ENCODE data around the gene ZNF2.

DNA sequence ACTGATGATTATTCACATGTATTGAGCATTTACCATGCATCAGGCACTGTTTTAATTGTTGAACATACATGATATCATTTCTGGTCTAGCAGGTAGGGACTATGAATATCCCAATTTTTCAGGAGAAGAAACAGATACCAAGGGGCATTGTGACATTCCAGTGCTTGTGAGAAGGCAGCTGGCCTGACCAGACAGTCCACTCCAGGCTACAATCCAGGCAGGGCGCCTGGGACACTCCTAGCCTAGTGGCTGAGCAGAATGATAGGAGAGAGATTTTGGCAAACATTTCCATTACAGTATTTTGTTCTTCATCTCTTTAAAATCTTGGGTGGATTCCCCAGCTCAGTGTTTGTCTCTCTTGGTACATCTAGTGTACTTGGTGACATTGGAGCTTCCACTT lies 66.6 kb downstream of the ZNF2 start:
- TF ChIP-seq, protein P1, sequence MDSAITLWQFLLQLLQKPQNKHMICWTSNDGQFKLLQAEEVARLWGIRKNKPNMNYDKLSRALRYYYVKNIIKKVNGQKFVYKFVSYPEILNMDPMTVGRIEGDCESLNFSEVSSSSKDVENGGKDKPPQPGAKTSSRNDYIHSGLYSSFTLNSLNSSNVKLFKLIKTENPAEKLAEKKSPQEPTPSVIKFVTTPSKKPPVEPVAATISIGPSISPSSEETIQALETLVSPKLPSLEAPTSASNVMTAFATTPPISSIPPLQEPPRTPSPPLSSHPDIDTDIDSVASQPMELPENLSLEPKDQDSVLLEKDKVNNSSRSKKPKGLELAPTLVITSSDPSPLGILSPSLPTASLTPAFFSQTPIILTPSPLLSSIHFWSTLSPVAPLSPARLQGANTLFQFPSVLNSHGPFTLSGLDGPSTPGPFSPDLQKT (CRISPR knock-in tag; IDR thresholded peaks at IDR 0.05; ENCODE audit: borderline replicate concordance): no peak
- TF ChIP-seq MAZ (IDR thresholded peaks at IDR 0.05; ENCODE audit: borderline replicate concordance, low read depth, low read length): no peak
- TF ChIP-seq MAZ (CRISPR knock-in tag; IDR thresholded peaks at IDR 0.05; ENCODE audit: low read depth): no peak
- TF ChIP-seq, protein P2, sequence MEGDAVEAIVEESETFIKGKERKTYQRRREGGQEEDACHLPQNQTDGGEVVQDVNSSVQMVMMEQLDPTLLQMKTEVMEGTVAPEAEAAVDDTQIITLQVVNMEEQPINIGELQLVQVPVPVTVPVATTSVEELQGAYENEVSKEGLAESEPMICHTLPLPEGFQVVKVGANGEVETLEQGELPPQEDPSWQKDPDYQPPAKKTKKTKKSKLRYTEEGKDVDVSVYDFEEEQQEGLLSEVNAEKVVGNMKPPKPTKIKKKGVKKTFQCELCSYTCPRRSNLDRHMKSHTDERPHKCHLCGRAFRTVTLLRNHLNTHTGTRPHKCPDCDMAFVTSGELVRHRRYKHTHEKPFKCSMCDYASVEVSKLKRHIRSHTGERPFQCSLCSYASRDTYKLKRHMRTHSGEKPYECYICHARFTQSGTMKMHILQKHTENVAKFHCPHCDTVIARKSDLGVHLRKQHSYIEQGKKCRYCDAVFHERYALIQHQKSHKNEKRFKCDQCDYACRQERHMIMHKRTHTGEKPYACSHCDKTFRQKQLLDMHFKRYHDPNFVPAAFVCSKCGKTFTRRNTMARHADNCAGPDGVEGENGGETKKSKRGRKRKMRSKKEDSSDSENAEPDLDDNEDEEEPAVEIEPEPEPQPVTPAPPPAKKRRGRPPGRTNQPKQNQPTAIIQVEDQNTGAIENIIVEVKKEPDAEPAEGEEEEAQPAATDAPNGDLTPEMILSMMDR (CRISPR knock-in tag; IDR thresholded peaks at IDR 0.05): no peak
- TF ChIP-seq, protein P3, sequence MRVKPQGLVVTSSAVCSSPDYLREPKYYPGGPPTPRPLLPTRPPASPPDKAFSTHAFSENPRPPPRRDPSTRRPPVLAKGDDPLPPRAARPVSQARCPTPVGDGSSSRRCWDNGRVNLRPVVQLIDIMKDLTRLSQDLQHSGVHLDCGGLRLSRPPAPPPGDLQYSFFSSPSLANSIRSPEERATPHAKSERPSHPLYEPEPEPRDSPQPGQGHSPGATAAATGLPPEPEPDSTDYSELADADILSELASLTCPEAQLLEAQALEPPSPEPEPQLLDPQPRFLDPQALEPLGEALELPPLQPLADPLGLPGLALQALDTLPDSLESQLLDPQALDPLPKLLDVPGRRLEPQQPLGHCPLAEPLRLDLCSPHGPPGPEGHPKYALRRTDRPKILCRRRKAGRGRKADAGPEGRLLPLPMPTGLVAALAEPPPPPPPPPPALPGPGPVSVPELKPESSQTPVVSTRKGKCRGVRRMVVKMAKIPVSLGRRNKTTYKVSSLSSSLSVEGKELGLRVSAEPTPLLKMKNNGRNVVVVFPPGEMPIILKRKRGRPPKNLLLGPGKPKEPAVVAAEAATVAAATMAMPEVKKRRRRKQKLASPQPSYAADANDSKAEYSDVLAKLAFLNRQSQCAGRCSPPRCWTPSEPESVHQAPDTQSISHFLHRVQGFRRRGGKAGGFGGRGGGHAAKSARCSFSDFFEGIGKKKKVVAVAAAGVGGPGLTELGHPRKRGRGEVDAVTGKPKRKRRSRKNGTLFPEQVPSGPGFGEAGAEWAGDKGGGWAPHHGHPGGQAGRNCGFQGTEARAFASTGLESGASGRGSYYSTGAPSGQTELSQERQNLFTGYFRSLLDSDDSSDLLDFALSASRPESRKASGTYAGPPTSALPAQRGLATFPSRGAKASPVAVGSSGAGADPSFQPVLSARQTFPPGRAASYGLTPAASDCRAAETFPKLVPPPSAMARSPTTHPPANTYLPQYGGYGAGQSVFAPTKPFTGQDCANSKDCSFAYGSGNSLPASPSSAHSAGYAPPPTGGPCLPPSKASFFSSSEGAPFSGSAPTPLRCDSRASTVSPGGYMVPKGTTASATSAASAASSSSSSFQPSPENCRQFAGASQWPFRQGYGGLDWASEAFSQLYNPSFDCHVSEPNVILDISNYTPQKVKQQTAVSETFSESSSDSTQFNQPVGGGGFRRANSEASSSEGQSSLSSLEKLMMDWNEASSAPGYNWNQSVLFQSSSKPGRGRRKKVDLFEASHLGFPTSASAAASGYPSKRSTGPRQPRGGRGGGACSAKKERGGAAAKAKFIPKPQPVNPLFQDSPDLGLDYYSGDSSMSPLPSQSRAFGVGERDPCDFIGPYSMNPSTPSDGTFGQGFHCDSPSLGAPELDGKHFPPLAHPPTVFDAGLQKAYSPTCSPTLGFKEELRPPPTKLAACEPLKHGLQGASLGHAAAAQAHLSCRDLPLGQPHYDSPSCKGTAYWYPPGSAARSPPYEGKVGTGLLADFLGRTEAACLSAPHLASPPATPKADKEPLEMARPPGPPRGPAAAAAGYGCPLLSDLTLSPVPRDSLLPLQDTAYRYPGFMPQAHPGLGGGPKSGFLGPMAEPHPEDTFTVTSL (CRISPR knock-in tag; IDR thresholded peaks at IDR 0.05; ENCODE audit: borderline replicate concordance): no peak
- TF ChIP-seq, protein P4, sequence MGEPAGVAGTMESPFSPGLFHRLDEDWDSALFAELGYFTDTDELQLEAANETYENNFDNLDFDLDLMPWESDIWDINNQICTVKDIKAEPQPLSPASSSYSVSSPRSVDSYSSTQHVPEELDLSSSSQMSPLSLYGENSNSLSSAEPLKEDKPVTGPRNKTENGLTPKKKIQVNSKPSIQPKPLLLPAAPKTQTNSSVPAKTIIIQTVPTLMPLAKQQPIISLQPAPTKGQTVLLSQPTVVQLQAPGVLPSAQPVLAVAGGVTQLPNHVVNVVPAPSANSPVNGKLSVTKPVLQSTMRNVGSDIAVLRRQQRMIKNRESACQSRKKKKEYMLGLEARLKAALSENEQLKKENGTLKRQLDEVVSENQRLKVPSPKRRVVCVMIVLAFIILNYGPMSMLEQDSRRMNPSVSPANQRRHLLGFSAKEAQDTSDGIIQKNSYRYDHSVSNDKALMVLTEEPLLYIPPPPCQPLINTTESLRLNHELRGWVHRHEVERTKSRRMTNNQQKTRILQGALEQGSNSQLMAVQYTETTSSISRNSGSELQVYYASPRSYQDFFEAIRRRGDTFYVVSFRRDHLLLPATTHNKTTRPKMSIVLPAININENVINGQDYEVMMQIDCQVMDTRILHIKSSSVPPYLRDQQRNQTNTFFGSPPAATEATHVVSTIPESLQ (CRISPR knock-in tag; conservative IDR thresholded peaks at IDR 0.05): no peak
- TF ChIP-seq SRSF1 (optimal IDR thresholded peaks at IDR 0.05; ENCODE audit: low read depth, low read length): no peak
- TF ChIP-seq MXD4 (CRISPR knock-in tag; IDR thresholded peaks at IDR 0.05): no peak

Measured in HepG2 (cell line).